Mesothelial cell of epicardium (in vitro differentiated cells): ENCODE results near the gene ABCA2. TPM values are rescaled to one million over a fixed set of nuclear protein-coding genes. Genes with fewer than 3 reads are reported as not detected.

Source experiments
- DNase-seq, 2 experiments: peaks; one replicate each; pipeline ENCODE4 v3.0.0; 2021; ENCODE audit warnings: low spot score in 2 of 2; ENCODE audit not compliant: unreplicated experiment in 2 of 2
- H3K27ac Mint-ChIP-seq: 2 replicates; pipeline ENCODE4 v1.8.0; 2021; ENCODE audit warnings: mixed read lengths
- H3K27me3 Mint-ChIP-seq: 2 replicates; pipeline ENCODE4 v1.8.0; 2021; ENCODE audit warnings: low read depth, mixed read lengths
- H3K36me3 Mint-ChIP-seq: 2 replicates; pipeline ENCODE4 v1.8.0; 2021; ENCODE audit warnings: mixed read lengths
- H3K4me1 Mint-ChIP-seq: 2 replicates; pipeline ENCODE4 v1.8.0; 2021; ENCODE audit warnings: mixed read lengths
- H3K4me3 Mint-ChIP-seq: 2 replicates; pipeline ENCODE4 v1.8.0; 2021; ENCODE audit warnings: mild to moderate bottlenecking, moderate library complexity, mixed read lengths
- H3K9me3 Mint-ChIP-seq: 2 replicates; pipeline ENCODE4 v1.8.0; 2021; ENCODE audit warnings: mixed read lengths
- total RNA-seq: library from RNA; stranded (reverse); gene quantifications from 3 replicates; pipeline ENCODE4 v1.2.1, GENCODE V29; 2021
- TF ChIP-seq, protein P1 (sequence below): fragments of 200-600 bp; sonication (generic); IDR thresholded peaks from one replicate; pipeline ENCODE4 v1.5.0; 2021; ENCODE audit warnings: antibody characterized with exemption; ENCODE audit not compliant: unreplicated experiment

The ABCA2 gene
- total RNA-seq, 1 donor from 2014 or later: 58.7 TPM

DNA sequence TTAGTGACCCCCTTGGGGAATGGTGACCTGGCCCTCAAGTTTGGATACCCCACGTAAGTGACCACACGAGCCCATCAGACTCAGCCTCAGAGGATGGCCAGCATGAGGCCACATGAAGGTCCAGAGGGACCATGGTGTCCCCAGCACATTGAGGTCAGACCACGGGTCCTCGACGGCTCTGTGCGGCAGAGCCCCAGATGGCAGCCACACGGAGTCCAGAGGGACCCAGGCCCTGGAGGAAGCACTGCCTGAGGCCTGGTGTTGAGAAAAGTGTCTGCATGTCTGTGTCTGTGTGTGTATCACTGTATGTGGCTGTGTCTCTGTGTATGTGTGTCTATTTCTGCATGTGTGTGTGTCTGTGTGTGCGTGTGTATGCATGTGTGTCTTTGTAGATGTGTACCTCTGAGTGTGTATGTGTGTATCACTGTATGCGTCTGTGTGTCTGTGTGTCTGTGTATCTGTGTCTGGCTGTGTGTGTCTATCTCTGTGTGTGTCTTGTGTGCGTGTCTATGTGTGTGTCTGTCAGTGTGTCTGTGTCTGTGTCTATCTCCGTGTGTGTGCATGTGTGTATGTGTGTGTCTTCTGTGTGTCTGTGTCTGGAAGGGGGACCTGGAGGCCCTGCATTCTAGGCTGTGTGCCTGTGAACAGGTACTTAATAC, 44.3 kb downstream of the ABCA2 start:
- no peak for DNase-seq
- Mint-ChIP-seq H3K27ac (no peak overlapping the region), H3K4me3 (no peak overlapping the region), H3K27me3 (peaks cover 2% of the 10 kb centered on the region), H3K9me3 (no peaks in the 10 kb centered on the region), H3K4me1 (no peaks in the 10 kb centered on the region), H3K36me3 (no peaks in the 10 kb centered on the region)
- TF ChIP-seq, protein P1, sequence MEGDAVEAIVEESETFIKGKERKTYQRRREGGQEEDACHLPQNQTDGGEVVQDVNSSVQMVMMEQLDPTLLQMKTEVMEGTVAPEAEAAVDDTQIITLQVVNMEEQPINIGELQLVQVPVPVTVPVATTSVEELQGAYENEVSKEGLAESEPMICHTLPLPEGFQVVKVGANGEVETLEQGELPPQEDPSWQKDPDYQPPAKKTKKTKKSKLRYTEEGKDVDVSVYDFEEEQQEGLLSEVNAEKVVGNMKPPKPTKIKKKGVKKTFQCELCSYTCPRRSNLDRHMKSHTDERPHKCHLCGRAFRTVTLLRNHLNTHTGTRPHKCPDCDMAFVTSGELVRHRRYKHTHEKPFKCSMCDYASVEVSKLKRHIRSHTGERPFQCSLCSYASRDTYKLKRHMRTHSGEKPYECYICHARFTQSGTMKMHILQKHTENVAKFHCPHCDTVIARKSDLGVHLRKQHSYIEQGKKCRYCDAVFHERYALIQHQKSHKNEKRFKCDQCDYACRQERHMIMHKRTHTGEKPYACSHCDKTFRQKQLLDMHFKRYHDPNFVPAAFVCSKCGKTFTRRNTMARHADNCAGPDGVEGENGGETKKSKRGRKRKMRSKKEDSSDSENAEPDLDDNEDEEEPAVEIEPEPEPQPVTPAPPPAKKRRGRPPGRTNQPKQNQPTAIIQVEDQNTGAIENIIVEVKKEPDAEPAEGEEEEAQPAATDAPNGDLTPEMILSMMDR: no peak

DNA sequence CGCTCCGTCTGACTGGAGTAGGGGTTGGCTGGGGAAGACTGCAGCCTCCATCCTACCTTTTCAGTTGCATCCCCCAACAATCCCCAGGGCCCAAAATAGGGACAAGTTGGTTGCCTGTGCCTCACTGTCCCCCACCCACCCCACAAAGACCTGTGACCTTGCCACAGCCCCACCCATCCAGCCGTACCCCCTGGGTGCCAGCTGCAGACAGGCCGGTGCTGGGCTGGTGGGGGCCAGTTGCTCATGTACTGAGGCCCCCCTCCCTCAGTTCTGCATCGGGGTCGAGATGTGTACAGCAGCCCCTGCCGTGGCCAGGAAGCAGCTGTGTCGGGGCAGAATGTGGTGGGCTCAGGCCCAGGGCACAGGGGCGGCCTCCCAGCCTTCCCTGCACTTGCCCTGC, 44.9 kb downstream of the ABCA2 start:
- Mint-ChIP-seq H3K27ac (no peak overlapping the region), H3K36me3 (no peaks in the 10 kb centered on the region), H3K9me3 (no peaks in the 10 kb centered on the region), H3K27me3 (peaks cover 2% of the 10 kb centered on the region), H3K4me1 (no peaks in the 10 kb centered on the region), H3K4me3 (no peak overlapping the region)
- DNase-seq: no peak
- TF ChIP-seq, protein P1: no peak

DNA sequence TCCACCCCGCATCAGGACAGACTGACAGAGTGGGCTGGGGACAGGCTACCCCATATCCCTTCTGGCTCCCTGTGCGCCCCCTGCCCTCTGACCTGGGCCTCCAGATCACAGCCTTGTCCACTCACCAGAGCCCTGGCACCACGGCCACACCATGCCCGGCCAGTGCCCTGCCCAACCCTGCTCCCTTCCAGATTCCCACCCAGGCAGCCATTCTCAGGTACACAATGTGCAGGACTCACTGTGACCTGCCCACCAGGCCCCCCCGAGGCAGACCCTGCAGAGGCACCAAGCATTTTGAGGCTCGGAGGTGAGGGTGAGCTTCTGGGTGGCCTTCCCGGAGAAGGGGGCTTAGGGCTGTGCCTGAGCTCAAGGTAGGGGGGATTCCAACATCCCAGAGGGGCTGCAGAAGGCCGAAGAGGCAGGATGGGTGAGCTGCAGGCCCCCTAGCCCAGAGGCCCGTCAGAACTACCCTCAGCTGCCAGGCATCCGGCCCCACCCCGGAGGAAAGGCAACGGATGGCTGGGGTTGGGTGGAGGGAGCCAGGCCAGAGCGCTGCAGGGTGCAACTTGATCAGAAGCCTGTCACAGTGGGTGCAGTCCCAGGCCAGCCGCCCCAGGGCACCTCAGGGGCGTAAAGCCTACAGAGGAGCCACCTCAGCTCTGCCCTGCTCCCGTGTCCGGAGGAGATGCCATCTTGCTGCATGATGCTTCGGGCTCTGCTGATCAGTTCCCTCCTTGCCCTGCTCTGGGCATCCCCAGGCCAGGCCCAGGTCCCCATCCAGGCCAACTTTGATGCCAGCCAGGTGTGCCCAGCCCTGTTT, 45.6 kb downstream of the ABCA2 start, which contains the start of gene LCNL1:
Gene LCNL1 (plus strand): TSS at position 762 of the 820 bp plus-strand sequence. CDS start 594 bp downstream, outside the sequence.
- Mint-ChIP-seq H3K4me1 (peaks cover under 1% of the 10 kb centered on the region), H3K9me3 (no peaks in the 10 kb centered on the region), H3K27me3 (peaks cover 4% of the 10 kb centered on the region), H3K36me3 (no peaks in the 10 kb centered on the region), H3K27ac (no peak within 1 kb of the TSS), H3K4me3 (no peak within 1 kb of the TSS)
- no peak for DNase-seq
- TF ChIP-seq, protein P1: no peak

DNA sequence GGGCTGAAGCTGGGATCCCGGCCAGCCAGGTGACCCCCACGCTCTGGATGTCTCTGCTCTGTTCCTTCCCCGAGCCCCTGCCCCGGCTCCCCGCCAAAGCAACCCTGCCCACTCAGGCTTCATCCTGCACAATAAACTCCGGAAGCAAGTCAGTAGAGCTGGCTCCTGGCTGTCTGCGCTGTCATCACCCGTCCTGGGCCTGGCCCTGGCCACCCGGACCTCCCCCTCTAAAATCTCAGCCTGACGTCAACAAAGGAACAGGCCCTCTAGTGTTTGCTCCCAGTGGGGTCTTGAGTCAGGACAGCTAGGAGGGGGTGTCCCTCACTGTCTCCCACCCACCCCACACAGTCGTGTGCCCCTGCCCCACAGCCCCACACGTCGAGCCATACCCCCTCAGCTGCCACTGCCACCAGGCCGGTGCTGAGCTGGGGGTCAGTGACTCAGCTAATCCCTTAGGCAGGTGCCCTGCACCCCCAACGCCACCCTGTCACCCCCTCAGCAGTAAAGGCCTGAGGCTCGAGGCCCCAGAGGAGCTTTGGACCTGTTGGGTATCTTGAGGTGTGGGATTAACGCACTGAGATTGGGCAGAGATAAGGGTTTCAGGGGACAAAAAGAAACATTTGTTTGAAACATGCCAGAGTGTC, 46.3 kb downstream of the ABCA2 start:
- H3K27ac Mint-ChIP-seq: no peak overlapping the region
- no peaks in the 10 kb centered on the region for H3K36me3 Mint-ChIP-seq
- H3K27me3 Mint-ChIP-seq: peaks cover 7% of the 10 kb centered on the region
- H3K4me3 Mint-ChIP-seq: no peak overlapping the region
- peaks cover 2% of the 10 kb centered on the region for H3K4me1 Mint-ChIP-seq
- TF ChIP-seq, protein P1: no peak
- DNase-seq: no peak
- H3K9me3 Mint-ChIP-seq: no peaks in the 10 kb centered on the region

DNA sequence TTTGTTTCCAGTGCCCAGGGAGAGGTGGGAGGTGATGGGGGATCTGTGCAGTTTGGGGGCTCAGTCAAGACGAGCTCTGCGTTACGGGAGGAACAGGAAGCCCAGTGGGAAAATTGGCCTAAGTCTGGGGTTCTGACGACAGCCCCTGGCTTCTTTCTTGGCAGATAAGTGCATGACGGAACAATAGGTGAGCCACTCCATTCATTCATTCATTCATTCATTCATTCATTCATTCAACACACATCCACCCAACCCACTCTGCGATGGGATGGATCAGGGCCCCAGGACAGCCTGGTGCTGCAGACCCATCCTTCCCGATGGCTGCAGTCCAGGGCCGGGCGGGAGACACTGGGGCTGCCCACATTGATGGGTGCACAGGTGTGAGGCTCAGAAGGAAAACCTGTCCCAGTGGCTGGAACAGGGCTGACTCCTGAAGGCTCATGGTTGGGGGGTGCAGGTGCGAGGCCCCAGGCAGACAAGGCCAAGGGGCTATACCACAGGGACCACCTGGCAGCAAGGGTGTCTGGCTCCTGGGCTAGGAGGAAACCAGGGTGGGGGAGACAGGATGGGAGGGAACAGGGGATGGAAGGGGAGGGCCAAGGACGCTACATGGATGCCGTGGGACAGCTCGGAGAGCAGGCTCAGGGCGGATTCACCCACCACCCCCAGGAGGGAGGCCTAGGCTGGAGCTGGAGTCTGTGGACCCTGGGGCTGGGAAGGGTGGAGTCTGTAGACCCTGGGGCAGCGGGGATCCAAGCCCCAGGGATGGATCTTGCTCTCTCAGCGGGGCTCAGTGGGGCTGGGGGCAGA, 47.2 kb downstream of the ABCA2 start:
- Mint-ChIP-seq H3K9me3 (no peaks in the 10 kb centered on the region), H3K4me1 (peaks cover 2% of the 10 kb centered on the region), H3K4me3 (no peak overlapping the region), H3K36me3 (no peaks in the 10 kb centered on the region), H3K27me3 (peaks cover 10% of the 10 kb centered on the region), H3K27ac (no peak overlapping the region)
- TF ChIP-seq, protein P1: no peak
- DNase-seq: no peak
